Heart right ventricle (tissue), 16 donors: ENCODE results near the gene ECPAS. TPM values are rescaled to one million over a fixed set of nuclear protein-coding genes. Genes with fewer than 3 reads are reported as not detected.

ENCODE experiments used
- ATAC-seq, 8 donors: fragments of 200-7000 bp; cut with Tn5 transposase; one replicate each; pipeline ENCODE4 v1.9.1; 2020; ENCODE audit warnings: mild to moderate bottlenecking in 8 of 8, moderate library complexity in 8 of 8, moderate number of reproducible peaks in 1 of 8
- DNase-seq, 2 donors: peaks; one replicate each; pipeline ENCODE4 v3.0.0-alpha.2; 2020
- H3K27ac ChIP-seq, 10 donors: fragments of 200-600 bp; sonication (generic) in 2 of 10; one replicate each; pipeline versions ENCODE4 v1.5.0 to v1.8.0; 2020 to 2022; ENCODE audit warnings: mild to moderate bottlenecking in 3 of 10
- H3K27me3 ChIP-seq, 7 donors: fragments of 200-600 bp; one replicate each; pipeline ENCODE4 v1.8.0; 2021 to 2022; ENCODE audit warnings: mild to moderate bottlenecking in 2 of 7
- H3K36me3 ChIP-seq, 9 donors: fragments of 200-600 bp; sonication (generic) in 1 of 9; one replicate each; pipeline versions ENCODE4 v1.5.0 to v1.8.0; 2020 to 2022; ENCODE audit warnings: mild to moderate bottlenecking in 2 of 9
- H3K4me1 ChIP-seq, 9 donors: fragments of 200-600 bp; sonication (generic) in 1 of 9; one replicate each; pipeline versions ENCODE4 v1.5.0 to v1.8.0; 2020 to 2022; ENCODE audit warnings: mild to moderate bottlenecking in 4 of 9
- H3K4me3 ChIP-seq, 10 donors: fragments of 200-600 bp; sonication (generic) in 2 of 10; one replicate each; pipeline versions ENCODE4 v1.5.0 to v1.8.0; 2020 to 2022; ENCODE audit warnings: mild to moderate bottlenecking in 7 of 10, moderate library complexity in 2 of 10
- H3K9me3 ChIP-seq, 11 donors: fragments of 200-600 bp in 10 of 11; sonication (generic) in 2 of 11; one replicate each; pipeline versions ENCODE4 v1.5.0 to v1.8.0; 2013 to 2022; ENCODE audit warnings: mild to moderate bottlenecking in 2 of 11, control low read depth in 1 of 11, moderate library complexity in 1 of 11
- WGBS, 2 donors: extraction: QIAGEN DNeasy Blood & Tissue Kit; methylation state at CpG; one replicate each; pipeline ENCODE4 v1.1.7; 2013; ENCODE audit warnings: inconsistent platforms in 1 of 2; 5-methylcytosine and 5-hydroxymethylcytosine counted together
- intact Hi-C, 10 donors: fragments of 100-400 bp; cut with DNase I; formaldehyde crosslinking; loops; one replicate each; pipeline versions ENCODE4 v1.11.1 to v1.14.2; 2022
- polyA plus RNA-seq, 2 donors: library from polyadenylated mRNA; stranded (reverse); fragments of 200-250 nt; gene quantifications; one replicate each; pipeline ENCODE4 v1.2.3, GENCODE V29; 2013
- total RNA-seq, 10 donors: library from RNA; stranded (reverse); fragmentation: NEBNext Ultra II Directional in 3 of 10; extraction: Animal tissue kit (Norgen Biotek cat#: 25700) in 3 of 10; gene quantifications; one replicate each; pipeline versions ENCODE4 v1.2.1 to v1.2.4, GENCODE V29; 2021 to 2023
- TF ChIP-seq, protein P1 (sequence below), 9 donors: fragments of 200-600 bp; sonication (generic) in 2 of 9; IDR thresholded peaks; one replicate each; pipeline versions ENCODE4 v1.5.0 to v1.8.0; 2021 to 2022; ENCODE audit warnings: antibody characterized with exemption in 9 of 9, mild to moderate bottlenecking in 5 of 9, moderate library complexity in 1 of 9
- donor health status: Arrhythmogenic right ventricular cardiomyopathy.
- donor health status: ischemic (EF 13 %, LVEDD 7.1; RV severe dilation, severe dysfunction).
- donor health status: healthy with polysubstance abuse.
- donor health status: DM: no; HTN: yes; CAD: no.
- donor health status: DM: no; HTN: no; CAD: no.
- donor health status: ischemic (EF 25% LVEDD 6.9; RV normal size, moderate dysfunction).
- donor health status: ischemic (EF 25% LVEDD 5.7; RV mildly dilated, moderate dysfunction).
- donor health status: healthy.
- donor health status: DM: yes; HTN: yes; CAD: no.
- donor health status: Ischemic cardiomyopathy.
- donor health status: ischemic (EF 35%, LVEDD 5.7; RV mildly dilated, moderate dysfunction).
- donor health status: nonischemic (EF 11% LVEDD 7.7; RV severe dilation, severe dysfunction).
- donor health status: DM: yes; HTN: yes; CAD: no.
- donor health status: PGD.
- donor health status: ischemic (EF 29% LVEDD 5.4; RV normal size, mild dysfunction).
- donor health status: nonischemic (EF 23%, LVEDD 6.1; RV moderate dilation, normal function).

The ECPAS gene
- total and polyA plus RNA-seq, 12 donors = 20.6 to 128 (median 108) TPM

DNA sequence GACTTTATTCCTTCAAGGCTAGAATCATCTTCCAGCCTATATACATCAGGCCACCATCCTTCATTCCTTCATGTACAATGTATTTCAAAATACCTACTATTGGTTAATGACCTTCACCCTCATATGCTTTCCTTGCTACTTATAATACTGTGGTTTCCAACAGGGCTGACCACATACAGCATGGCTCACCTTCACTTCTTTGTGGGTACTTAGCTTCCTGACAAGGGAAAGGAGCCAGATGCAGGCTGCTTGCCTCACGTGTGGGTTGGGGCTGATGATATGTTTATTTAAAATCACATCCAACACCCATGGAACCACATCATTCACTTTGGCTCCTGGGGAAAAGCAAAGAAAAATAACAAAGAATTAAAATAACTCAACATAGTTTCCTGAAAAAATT, 90.2 kb downstream of the ECPAS start:
- WGBS, 2 donors = 58 to 61% methylated on average over 1 of the region's 1 CpG
- TF ChIP-seq, protein P1, sequence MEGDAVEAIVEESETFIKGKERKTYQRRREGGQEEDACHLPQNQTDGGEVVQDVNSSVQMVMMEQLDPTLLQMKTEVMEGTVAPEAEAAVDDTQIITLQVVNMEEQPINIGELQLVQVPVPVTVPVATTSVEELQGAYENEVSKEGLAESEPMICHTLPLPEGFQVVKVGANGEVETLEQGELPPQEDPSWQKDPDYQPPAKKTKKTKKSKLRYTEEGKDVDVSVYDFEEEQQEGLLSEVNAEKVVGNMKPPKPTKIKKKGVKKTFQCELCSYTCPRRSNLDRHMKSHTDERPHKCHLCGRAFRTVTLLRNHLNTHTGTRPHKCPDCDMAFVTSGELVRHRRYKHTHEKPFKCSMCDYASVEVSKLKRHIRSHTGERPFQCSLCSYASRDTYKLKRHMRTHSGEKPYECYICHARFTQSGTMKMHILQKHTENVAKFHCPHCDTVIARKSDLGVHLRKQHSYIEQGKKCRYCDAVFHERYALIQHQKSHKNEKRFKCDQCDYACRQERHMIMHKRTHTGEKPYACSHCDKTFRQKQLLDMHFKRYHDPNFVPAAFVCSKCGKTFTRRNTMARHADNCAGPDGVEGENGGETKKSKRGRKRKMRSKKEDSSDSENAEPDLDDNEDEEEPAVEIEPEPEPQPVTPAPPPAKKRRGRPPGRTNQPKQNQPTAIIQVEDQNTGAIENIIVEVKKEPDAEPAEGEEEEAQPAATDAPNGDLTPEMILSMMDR (IDR thresholded peaks at IDR 0.05) = no peak
- no peaks in the 10 kb centered on the region for H3K9me3 ChIP-seq
- peaks cover 0 to 100% (median 78%) of the 10 kb centered on the region in 9 donors for H3K36me3 ChIP-seq
- H3K27ac ChIP-seq = no peak overlapping the region
- no peaks in the 10 kb centered on the region for H3K27me3 ChIP-seq
- ATAC-seq = no peak
- no peaks in the 10 kb centered on the region for H3K4me1 ChIP-seq
- H3K4me3 ChIP-seq = no peak overlapping the region
- intact Hi-C loops = no loop called here
- no peak for DNase-seq

DNA sequence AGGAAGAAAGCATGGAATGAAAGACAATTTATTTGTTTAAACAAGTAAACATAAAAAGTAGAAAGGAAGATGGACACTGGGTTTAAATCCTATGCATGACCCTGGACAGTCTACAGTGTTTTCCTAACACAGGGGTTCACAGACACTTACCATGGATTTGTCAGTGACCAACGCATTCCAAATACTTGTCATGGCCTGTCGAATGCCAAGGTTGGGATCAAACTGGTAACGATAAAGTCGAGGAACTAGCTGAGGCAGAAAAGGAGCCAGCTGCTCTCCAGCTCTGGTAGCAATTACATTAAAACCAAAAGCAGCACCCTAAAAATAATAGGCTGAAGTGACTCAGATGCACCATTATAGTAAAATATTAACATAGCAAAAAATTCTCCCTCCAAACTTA, 94.8 kb downstream of the ECPAS start:
- WGBS, 2 donors = 95 to 99% methylated on average over 4 of the region's 4 CpGs
- no peak overlapping the region for H3K27ac ChIP-seq
- no peak overlapping the region for H3K4me3 ChIP-seq
- no peaks in the 10 kb centered on the region for H3K4me1 ChIP-seq
- intact Hi-C loops = no loop called here
- TF ChIP-seq, protein P1 (IDR thresholded peaks at IDR 0.05) = no peak
- no peaks in the 10 kb centered on the region for H3K27me3 ChIP-seq
- H3K9me3 ChIP-seq = no peaks in the 10 kb centered on the region
- DNase-seq = no peak
- H3K36me3 ChIP-seq = peaks cover 0 to 100% (median 78%) of the 10 kb centered on the region in 9 donors
- ATAC-seq = no peak

DNA sequence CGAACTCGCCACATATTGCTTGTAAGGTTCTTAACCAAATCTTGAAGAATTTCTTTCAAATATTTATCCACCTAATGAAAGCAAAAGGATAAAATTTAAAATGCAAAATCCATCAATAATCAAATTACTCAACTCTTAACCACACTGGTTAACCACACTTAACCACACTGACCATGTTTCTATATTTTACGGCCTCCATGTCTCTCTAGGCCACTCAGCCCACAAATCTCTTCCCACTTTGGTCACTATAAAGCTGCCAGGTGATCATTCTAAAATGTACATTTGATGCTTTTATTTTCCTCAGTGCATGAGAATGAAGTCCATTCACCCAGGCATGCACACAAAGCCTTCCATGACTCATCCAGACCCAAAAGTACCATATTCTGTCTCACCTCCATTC, 97.8 kb downstream of the ECPAS start:
- 96 to 97% methylated on average over 3 of the region's 3 CpGs for WGBS, 2 donors
- no peak for DNase-seq
- Histone ChIP-seq H3K4me1 (no peaks in the 10 kb centered on the region), H3K36me3 (peaks cover 0 to 100% (median 74%) of the 10 kb centered on the region in 9 donors), H3K27ac (no peak overlapping the region), H3K9me3 (no peaks in the 10 kb centered on the region), H3K4me3 (no peak overlapping the region), H3K27me3 (no peaks in the 10 kb centered on the region)
- ATAC-seq = no peak
- intact Hi-C loops = no loop called here
- TF ChIP-seq, protein P1 (IDR thresholded peaks at IDR 0.05) = no peak

DNA sequence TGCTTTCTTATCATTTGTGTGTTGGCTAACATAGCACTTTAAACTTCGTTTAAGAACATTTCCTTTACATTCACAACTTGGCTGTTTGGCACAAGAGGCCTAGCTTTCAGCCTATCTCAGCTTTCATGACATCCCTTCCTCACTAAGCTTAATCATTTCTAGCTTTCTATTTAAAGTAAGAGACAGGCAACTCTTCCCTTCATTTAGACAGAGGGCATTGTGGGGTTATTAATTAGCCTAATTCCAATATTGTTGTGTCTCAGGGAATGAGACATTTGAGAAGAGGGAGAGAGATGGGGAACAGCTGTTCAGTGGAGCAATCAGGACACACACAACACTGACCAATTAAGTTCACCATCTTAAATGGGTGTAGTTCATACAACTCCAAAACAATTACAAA, 103.2 kb downstream of the ECPAS start:
- TF ChIP-seq, protein P1 (IDR thresholded peaks at IDR 0.05) = no peak
- DNase-seq (no peak), ATAC-seq (no peak)
- Histone ChIP-seq H3K4me3 (no peak overlapping the region), H3K4me1 (no peaks in the 10 kb centered on the region), H3K36me3 (peaks cover 0 to 100% (median 60%) of the 10 kb centered on the region in 9 donors), H3K27me3 (no peaks in the 10 kb centered on the region), H3K27ac (no peak overlapping the region), H3K9me3 (no peaks in the 10 kb centered on the region)
- WGBS, 2 donors = 38 to 39% methylated on average over 1 of the region's 1 CpG
- intact Hi-C loops = no loop called here
